Activated naive CD4-positive, alpha-beta T cell treated with anti-CD3 and anti-CD28 coated beads, Interleukin-2, amount 50 U/mL, for 16 hours (primary cell): ENCODE results near the gene WDR37.

ENCODE experiments used
- DNase-seq: peaks from one replicate; pipeline ENCODE4 v3.0.0-alpha.2; 2020

Gene WDR37

GRCh38 chr10:1130995-1131790 is 75.0 kb downstream of the WDR37 start:
- no peak for DNase-seq

- DNase-seq: no peak
These were observed 76.4 kb downstream of the WDR37 start for GRCh38 chr10:1132584-1132983.

- DNase-seq: no peak
These were observed 77.4 kb downstream of the WDR37 start for GRCh38 chr10:1133495-1134045.

- no peak for DNase-seq
These were observed 78.0 kb downstream of the WDR37 start for GRCh38 chr10:1134156-1134555.

GRCh38 chr10:1136268-1136667 is 80.1 kb downstream of the WDR37 start:
- no peak for DNase-seq

GRCh38 chr10:1137499-1138163 is 81.4 kb downstream of the WDR37 start:
- DNase-seq: no peak

GRCh38 chr10:1138529-1138928 is 82.3 kb downstream of the WDR37 start:
- no peak for DNase-seq

GRCh38 chr10:1141261-1141660 is 85.1 kb downstream of the WDR37 start:
- no peak for DNase-seq

GRCh38 chr10:1141701-1142100 is 85.5 kb downstream of the WDR37 start:
- DNase-seq: no peak

- DNase-seq: no peak
These were observed 86.4 kb downstream of the WDR37 start for GRCh38 chr10:1142596-1142995.

GRCh38 chr10:1147810-1148209 is 91.6 kb downstream of the WDR37 start:
- DNase-seq: no peak

- no peak for DNase-seq
These were observed 92.8 kb downstream of the WDR37 start for GRCh38 chr10:1148855-1149605.

- no peak for DNase-seq
These were observed 93.8 kb downstream of the WDR37 start for GRCh38 chr10:1149793-1150637.

GRCh38 chr10:1150638-1150955 is 94.4 kb downstream of the WDR37 start:
- no peak for DNase-seq

GRCh38 chr10:1151076-1152033 is 95.2 kb downstream of the WDR37 start:
- DNase-seq: no peak

GRCh38 chr10:1152386-1153250 is 96.4 kb downstream of the WDR37 start:
- no peak for DNase-seq

- no peak for DNase-seq
These were observed 97.1 kb downstream of the WDR37 start for GRCh38 chr10:1153251-1153763.

GRCh38 chr10:1153805-1154351 is 97.7 kb downstream of the WDR37 start:
- no peak for DNase-seq

- DNase-seq: no peak
These were observed 98.5 kb downstream of the WDR37 start for GRCh38 chr10:1154531-1155295.
